ENCODE measurements around the gene TRMT11. TPM values are rescaled to one million over a fixed set of nuclear protein-coding genes. Genes with fewer than 3 reads are reported as not detected.
"Not testable (repeated sequence)": the region's sequence is repeated elsewhere in the genome, so short reads cannot be mapped to it uniquely, and the experiment has no call there.

The TRMT11 gene
- total RNA-seq, 1 donor from 2014 or later: 20.4 TPM

DNA sequence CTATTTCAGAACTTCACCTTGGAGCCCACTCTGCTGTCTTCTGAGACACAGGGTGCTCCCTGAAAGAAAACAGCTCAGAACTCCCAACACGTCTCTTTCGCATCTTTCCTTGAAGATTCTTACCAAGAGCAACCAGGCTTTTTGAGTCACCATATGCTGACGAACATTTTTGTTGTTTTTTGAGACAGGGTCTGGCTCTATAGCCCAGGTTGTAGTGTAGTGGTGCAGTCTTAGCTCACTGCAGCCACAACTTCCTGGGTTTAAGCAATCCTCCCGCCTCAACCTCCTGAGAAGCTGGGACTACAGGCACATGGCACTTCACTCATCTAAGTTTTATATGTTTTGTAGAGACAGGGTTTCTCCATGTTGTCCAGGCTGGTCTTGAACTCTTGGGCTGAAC lies 68.5 kb downstream of the TRMT11 start:
- H3K9me3 Mint-ChIP-seq (ENCODE audit: unreplicated experiment): no peaks in the 10 kb centered on the region
- no peaks in the 10 kb centered on the region for H3K27me3 Mint-ChIP-seq (ENCODE audit: unreplicated experiment)
- no peak overlapping the region for H3K27ac Mint-ChIP-seq (ENCODE audit: unreplicated experiment)
- no peak overlapping the region for H3K4me3 Mint-ChIP-seq (ENCODE audit: unreplicated experiment)
- H3K4me1 Mint-ChIP-seq (ENCODE audit: unreplicated experiment): no peaks in the 10 kb centered on the region
- TF ChIP-seq, protein P1, sequence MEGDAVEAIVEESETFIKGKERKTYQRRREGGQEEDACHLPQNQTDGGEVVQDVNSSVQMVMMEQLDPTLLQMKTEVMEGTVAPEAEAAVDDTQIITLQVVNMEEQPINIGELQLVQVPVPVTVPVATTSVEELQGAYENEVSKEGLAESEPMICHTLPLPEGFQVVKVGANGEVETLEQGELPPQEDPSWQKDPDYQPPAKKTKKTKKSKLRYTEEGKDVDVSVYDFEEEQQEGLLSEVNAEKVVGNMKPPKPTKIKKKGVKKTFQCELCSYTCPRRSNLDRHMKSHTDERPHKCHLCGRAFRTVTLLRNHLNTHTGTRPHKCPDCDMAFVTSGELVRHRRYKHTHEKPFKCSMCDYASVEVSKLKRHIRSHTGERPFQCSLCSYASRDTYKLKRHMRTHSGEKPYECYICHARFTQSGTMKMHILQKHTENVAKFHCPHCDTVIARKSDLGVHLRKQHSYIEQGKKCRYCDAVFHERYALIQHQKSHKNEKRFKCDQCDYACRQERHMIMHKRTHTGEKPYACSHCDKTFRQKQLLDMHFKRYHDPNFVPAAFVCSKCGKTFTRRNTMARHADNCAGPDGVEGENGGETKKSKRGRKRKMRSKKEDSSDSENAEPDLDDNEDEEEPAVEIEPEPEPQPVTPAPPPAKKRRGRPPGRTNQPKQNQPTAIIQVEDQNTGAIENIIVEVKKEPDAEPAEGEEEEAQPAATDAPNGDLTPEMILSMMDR (IDR thresholded peaks at IDR 0.05): no peak
- no peak for DNase-seq (ENCODE audit: extremely low spot score, unreplicated experiment)
- H3K36me3 Mint-ChIP-seq (ENCODE audit: unreplicated experiment): peaks cover 13% of the 10 kb centered on the region

DNA sequence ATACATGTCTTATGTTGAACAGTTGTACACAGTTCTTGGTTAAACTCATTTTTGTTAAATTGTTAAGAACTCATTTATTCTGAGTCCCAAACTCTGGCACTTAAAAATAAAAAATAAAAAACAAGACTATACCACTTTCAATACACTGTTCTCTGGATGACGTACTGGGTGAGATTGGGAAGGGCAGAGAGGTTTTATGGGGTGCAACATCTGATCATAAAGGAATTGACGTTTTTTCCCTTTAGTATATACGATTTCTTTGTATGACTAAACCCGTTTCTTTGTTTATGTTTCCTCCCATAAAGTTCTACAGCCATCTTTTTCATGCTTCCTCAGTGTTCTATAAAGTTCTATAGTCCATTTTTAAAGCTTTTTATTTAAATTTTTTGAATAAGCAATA lies 69.1 kb downstream of the TRMT11 start:
- no peak for DNase-seq (ENCODE audit: extremely low spot score, unreplicated experiment)
- TF ChIP-seq, protein P1 (IDR thresholded peaks at IDR 0.05): no peak
- H3K27me3 Mint-ChIP-seq (ENCODE audit: unreplicated experiment): no peaks in the 10 kb centered on the region
- no peak overlapping the region for H3K27ac Mint-ChIP-seq (ENCODE audit: unreplicated experiment)
- H3K4me1 Mint-ChIP-seq (ENCODE audit: unreplicated experiment): no peaks in the 10 kb centered on the region
- H3K36me3 Mint-ChIP-seq (ENCODE audit: unreplicated experiment): peaks cover 13% of the 10 kb centered on the region
- H3K4me3 Mint-ChIP-seq (ENCODE audit: unreplicated experiment): no peak overlapping the region
- no peaks in the 10 kb centered on the region for H3K9me3 Mint-ChIP-seq (ENCODE audit: unreplicated experiment)

DNA sequence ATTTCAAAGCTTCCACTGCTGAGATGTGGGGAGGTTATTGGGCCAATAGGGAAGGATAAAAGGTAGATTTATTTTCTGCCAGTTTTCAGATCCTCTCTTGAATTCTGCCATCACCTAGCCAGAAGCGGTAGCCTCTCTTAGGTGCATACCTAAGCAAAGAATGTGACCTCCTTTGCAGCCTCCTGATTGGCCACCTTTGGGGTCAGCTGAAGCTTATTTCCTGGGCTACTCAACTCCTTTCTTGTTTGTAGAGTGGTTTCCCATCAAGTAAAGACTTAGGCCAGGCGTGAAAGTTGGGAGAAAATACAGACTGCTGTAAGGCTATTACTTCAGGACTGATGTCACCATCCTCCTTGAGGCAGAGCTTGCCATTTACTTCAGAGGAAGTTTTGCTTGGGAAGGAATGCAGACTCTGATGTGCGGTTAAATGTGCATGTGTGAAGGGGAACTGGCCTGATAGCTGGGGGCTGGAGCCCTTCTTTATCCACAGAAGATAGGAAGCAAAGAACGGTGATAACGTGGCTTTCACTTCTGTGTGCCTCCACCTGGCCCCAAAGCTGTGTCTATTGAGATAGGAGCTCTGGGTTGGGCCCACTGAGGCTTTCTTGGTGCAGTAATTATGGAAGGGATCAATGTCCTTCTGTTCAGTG lies 70.1 kb downstream of the TRMT11 start:
- Mint-ChIP-seq H3K4me3 (ENCODE audit: unreplicated experiment) (no peak overlapping the region), H3K4me1 (ENCODE audit: unreplicated experiment) (no peaks in the 10 kb centered on the region), H3K36me3 (ENCODE audit: unreplicated experiment) (peaks cover 17% of the 10 kb centered on the region), H3K27me3 (ENCODE audit: unreplicated experiment) (no peaks in the 10 kb centered on the region), H3K9me3 (ENCODE audit: unreplicated experiment) (no peaks in the 10 kb centered on the region), H3K27ac (ENCODE audit: unreplicated experiment) (no peak overlapping the region)
- DNase-seq (ENCODE audit: extremely low spot score, unreplicated experiment): no peak
- TF ChIP-seq, protein P1 (IDR thresholded peaks at IDR 0.05): no peak

DNA sequence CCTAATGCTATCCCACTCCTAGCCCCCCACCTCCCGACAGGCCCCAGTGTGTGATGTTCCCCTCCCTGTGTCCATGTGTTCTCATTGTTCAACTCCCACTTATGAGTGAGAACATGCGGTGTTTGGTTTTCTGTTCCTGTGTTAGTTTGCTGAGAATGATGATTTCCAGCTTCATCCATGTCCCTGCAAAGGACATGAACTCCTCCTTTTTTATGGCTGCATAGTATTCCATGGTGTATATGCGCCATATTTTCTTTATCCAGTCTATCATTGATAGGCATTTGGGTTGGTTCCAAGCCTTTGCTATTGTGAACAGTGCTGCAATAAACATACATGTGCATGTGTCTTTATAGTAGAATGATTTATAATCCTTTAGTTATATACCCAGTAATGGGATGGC lies 71.7 kb downstream of the TRMT11 start:
- not testable (repeated sequence) for H3K9me3 Mint-ChIP-seq (ENCODE audit: unreplicated experiment); H3K36me3 Mint-ChIP-seq (ENCODE audit: unreplicated experiment); H3K4me3 Mint-ChIP-seq (ENCODE audit: unreplicated experiment); H3K27me3 Mint-ChIP-seq (ENCODE audit: unreplicated experiment); H3K27ac Mint-ChIP-seq (ENCODE audit: unreplicated experiment); DNase-seq (ENCODE audit: extremely low spot score, unreplicated experiment); H3K4me1 Mint-ChIP-seq (ENCODE audit: unreplicated experiment)

DNA sequence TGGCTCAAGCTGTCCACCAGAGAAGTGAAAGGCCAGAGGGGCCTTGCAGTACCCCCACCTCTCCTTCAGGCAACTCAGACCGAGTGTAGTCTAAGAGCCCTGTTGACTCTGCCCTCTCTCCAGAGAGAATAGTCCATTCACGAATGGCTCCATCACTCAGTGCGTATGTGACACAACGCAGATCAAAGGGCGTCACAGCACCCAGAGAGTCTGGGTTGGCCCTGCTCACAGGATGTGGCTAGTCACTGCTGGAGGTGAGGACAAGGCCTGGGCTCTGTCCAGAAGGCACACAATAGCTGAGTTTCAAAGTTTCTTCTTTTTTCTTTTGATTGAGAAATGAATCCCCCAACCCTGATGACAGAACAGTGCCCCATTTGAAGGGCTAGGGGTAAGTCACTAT lies 74.1 kb downstream of the TRMT11 start:
- H3K27me3 Mint-ChIP-seq (ENCODE audit: unreplicated experiment): no peaks in the 10 kb centered on the region
- H3K27ac Mint-ChIP-seq (ENCODE audit: unreplicated experiment): no peak overlapping the region

More for the DNA sequence above, 74.1 kb downstream of the TRMT11 start:
- TF ChIP-seq, protein P1 (IDR thresholded peaks at IDR 0.05): no peak
- Mint-ChIP-seq H3K4me3 (ENCODE audit: unreplicated experiment) (no peak overlapping the region), H3K36me3 (ENCODE audit: unreplicated experiment) (peaks cover 14% of the 10 kb centered on the region), H3K9me3 (ENCODE audit: unreplicated experiment) (no peaks in the 10 kb centered on the region), H3K4me1 (ENCODE audit: unreplicated experiment) (peaks cover 14% of the 10 kb centered on the region)
- DNase-seq (ENCODE audit: extremely low spot score, unreplicated experiment): no peak
